ENCODE measurements around the gene PARD3B.

DNA sequence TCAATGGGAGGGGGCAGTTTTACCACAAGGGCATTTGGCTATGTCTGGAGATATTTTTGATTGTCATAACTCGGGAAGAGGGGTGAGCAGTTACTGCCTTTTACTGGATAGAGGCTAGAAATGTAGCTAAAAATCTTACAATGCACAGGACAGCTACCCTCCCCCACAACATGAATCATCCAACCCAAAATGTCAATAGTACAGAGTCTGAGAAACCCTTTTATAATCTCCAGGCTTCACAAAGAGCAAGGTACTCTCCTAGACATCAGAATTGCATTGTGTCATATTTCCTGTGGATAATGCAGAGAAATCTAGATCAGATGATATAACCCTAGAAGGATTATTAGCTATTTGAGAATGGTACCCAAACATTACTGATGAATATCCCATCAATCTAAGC lies 859.9 kb downstream of the PARD3B start:
- TF ChIP-seq BHLHE40 (IDR thresholded peaks at IDR 0.05; ENCODE audit: borderline replicate concordance) (no peak), NFRKB (IDR thresholded peaks at IDR 0.05) (no peak), FOXM1 (IDR thresholded peaks at IDR 0.05; ENCODE audit: borderline replicate concordance) (no peak), ELF4 (IDR thresholded peaks at IDR 0.05) (no peak), SUZ12 (IDR thresholded peaks at IDR 0.05) (no peak), HDGF (IDR thresholded peaks at IDR 0.05; ENCODE audit: borderline replicate concordance) (no peak), PKNOX1 (IDR thresholded peaks at IDR 0.05) (no peak), SP1 (IDR thresholded peaks at IDR 0.05) (no peak), FOXA1 (IDR thresholded peaks at IDR 0.05) (no peak), FOXK2 (IDR thresholded peaks at IDR 0.05) (no peak)
